HepG2 (cell line): ENCODE measurements around the gene ROM1. TPM values are rescaled to one million over a fixed set of nuclear protein-coding genes. Genes with fewer than 3 reads are reported as not detected.
A peak's percentile ranks its signal among the peaks of the same experiment; 100 is the strongest.

Experiments used
- ATF5 ChIP-seq: sonication (generic); formaldehyde crosslinking; IDR thresholded peaks from 2 replicates; pipeline ENCODE4 v1.4.0; 2020; ENCODE audit warnings: mild to moderate bottlenecking, low read depth, missing genetic modification reagents
- BATF2 ChIP-seq: sonication (generic); formaldehyde crosslinking; IDR thresholded peaks from 2 replicates; pipeline ENCODE4 v1.8.0; 2022; ENCODE audit warnings: mild to moderate bottlenecking, missing genetic modification reagents, moderate library complexity
- CEBPG ChIP-seq: IDR thresholded peaks from 2 replicates; pipeline ENCODE4 v1.6.1; 2016
- DNMT3B ChIP-seq: conservative IDR thresholded peaks from 2 replicates; pipeline ENCODE4 v1.6.1; 2016; ENCODE audit warnings: missing biosample characterization, control low read depth
- FOXM1 ChIP-seq: sonication (generic); formaldehyde crosslinking; IDR thresholded peaks from 2 replicates; pipeline ENCODE4 v1.5.0; 2020; ENCODE audit warnings: missing genetic modification reagents
- HIVEP1 ChIP-seq: sonication (generic); formaldehyde crosslinking; IDR thresholded peaks from 2 replicates; pipeline ENCODE4 v1.4.0; 2020; ENCODE audit warnings: mild to moderate bottlenecking, missing genetic modification reagents
- KLF16 ChIP-seq, 2 experiments: sonication (generic) in 1 of 2; formaldehyde crosslinking in 1 of 2; IDR thresholded peaks; 2 replicates each; pipeline versions ENCODE4 v1.6.1 to v1.8.0; 2016 to 2023; ENCODE audit warnings: missing genetic modification reagents in 2 of 2, missing compliant biosample characterization in 1 of 2
- KLF9 ChIP-seq: IDR thresholded peaks from 2 replicates; pipeline ENCODE4 v1.6.1; 2016; ENCODE audit warnings: low read depth
- MAFG ChIP-seq: sonication (generic); formaldehyde crosslinking; IDR thresholded peaks from 2 replicates; pipeline ENCODE4 v1.5.1; 2020; ENCODE audit warnings: mild to moderate bottlenecking, missing genetic modification reagents
- MED8 ChIP-seq: sonication (generic); formaldehyde crosslinking; IDR thresholded peaks from 2 replicates; pipeline ENCODE4 v1.8.1; 2023; ENCODE audit warnings: mild to moderate bottlenecking, missing genetic modification reagents; ENCODE audit not compliant: insufficient replicate concordance
- PAF1 ChIP-seq: IDR thresholded peaks from 2 replicates; pipeline ENCODE4 v1.6.1; 2016; ENCODE audit warnings: missing genetic modification reagents, missing compliant biosample characterization
- PAWR ChIP-seq: sonication (generic); formaldehyde crosslinking; IDR thresholded peaks from 2 replicates; pipeline ENCODE4 v1.4.0; 2020; ENCODE audit warnings: missing genetic modification reagents, mild to moderate bottlenecking, borderline replicate concordance
- PHF8 ChIP-seq: sonication (generic); formaldehyde crosslinking; IDR thresholded peaks from 2 replicates; pipeline ENCODE4 v1.5.0; 2020; ENCODE audit warnings: missing genetic modification reagents
- RFX5 ChIP-seq: IDR thresholded peaks from 2 replicates; pipeline ENCODE4 v1.6.1; 2011; ENCODE audit warnings: low read depth, low read length, improper control_type of control experiment
- TFE3 ChIP-seq: IDR thresholded peaks from 2 replicates; pipeline ENCODE4 v1.6.1; 2016
- ZFP36 ChIP-seq: fragments of 150-350 bp; IDR thresholded peaks from 2 replicates; pipeline ENCODE4 v1.6.1; 2018; ENCODE audit warnings: borderline replicate concordance, low read length, low read depth; ENCODE audit not compliant: partially characterized antibody
- ZFX ChIP-seq: sonication (generic); formaldehyde crosslinking; IDR thresholded peaks from 2 replicates; pipeline ENCODE4 v1.4.0; 2020; ENCODE audit warnings: mild to moderate bottlenecking, low read depth, missing genetic modification reagents, moderate library complexity
- ZMYM4 ChIP-seq: sonication (generic); formaldehyde crosslinking; IDR thresholded peaks from 2 replicates; pipeline ENCODE4 v1.8.1; 2023; ENCODE audit warnings: mild to moderate bottlenecking, missing genetic modification reagents
- ZNF256 ChIP-seq: sonication (generic); formaldehyde crosslinking; conservative IDR thresholded peaks from 2 replicates; pipeline ENCODE4 v1.4.0; 2020; ENCODE audit warnings: missing genetic modification reagents
- ZNF510 ChIP-seq: sonication (generic); formaldehyde crosslinking; IDR thresholded peaks from 2 replicates; pipeline ENCODE4 v1.4.0; 2020; ENCODE audit warnings: low read depth, mild to moderate bottlenecking, missing genetic modification reagents
- ZNF569 ChIP-seq: sonication (generic); formaldehyde crosslinking; IDR thresholded peaks from 2 replicates; pipeline ENCODE4 v1.5.0; 2020; ENCODE audit warnings: mild to moderate bottlenecking, missing genetic modification reagents, moderate library complexity, borderline replicate concordance
- ZNF670 ChIP-seq: sonication (generic); formaldehyde crosslinking; IDR thresholded peaks from 2 replicates; pipeline ENCODE4 v1.8.0; 2022; ENCODE audit warnings: mild to moderate bottlenecking, missing genetic modification reagents, borderline replicate concordance
- ZNF709 ChIP-seq: sonication (generic); formaldehyde crosslinking; IDR thresholded peaks from 2 replicates; pipeline ENCODE4 v1.5.0; 2020; ENCODE audit warnings: mild to moderate bottlenecking, missing genetic modification reagents
- ZNF788 ChIP-seq: sonication (generic); formaldehyde crosslinking; IDR thresholded peaks from 2 replicates; pipeline ENCODE4 v1.5.0; 2020; ENCODE audit warnings: mild to moderate bottlenecking, missing genetic modification reagents, borderline replicate concordance
- ZNF839 ChIP-seq: sonication (generic); formaldehyde crosslinking; IDR thresholded peaks from 2 replicates; pipeline ENCODE4 v1.4.0; 2020; ENCODE audit warnings: missing genetic modification reagents, mild to moderate bottlenecking, borderline replicate concordance
- ZSCAN5A ChIP-seq: sonication (generic); formaldehyde crosslinking; IDR thresholded peaks from 2 replicates; pipeline ENCODE4 v1.8.0; 2022; ENCODE audit warnings: mild to moderate bottlenecking, missing genetic modification reagents, borderline replicate concordance
- polyA plus RNA-seq, 8 experiments: library from polyadenylated mRNA; depleted of rRNA in 3 of 8; stranded (reverse) in 7 of 8; unstranded in 1 of 8; fragments of >200 nt; fragmentation: Illumina TruSeq in 4 of 8; extraction: Trizol in 4 of 8; gene quantifications; 2 replicates each; pipeline versions ENCODE4 v1.2.1 to v1.2.3, GENCODE V29; 2011 to 2016; ENCODE audit warnings: low read depth in 4 of 8, missing spikeins in 1 of 8, mixed read lengths in 1 of 8; ENCODE audit not compliant: insufficient read depth in 1 of 8
- total RNA-seq, 5 experiments: library from RNA; depleted of rRNA; stranded (reverse); fragments of >200 nt; fragmentation: Illumina TruSeq; extraction: Trizol; gene quantifications; 2 replicates each; pipeline ENCODE4 v1.2.3, GENCODE V29; 2016; ENCODE audit warnings: low read depth in 1 of 5

The ROM1 gene
- total and polyA plus RNA-seq, 2 of the 13 experiments (the other 11 are each of a cell fraction or from before 2014, with no cell fraction given) = 1.2 to 2.4 TPM

GRCh38 chr11:62621567-62622470, 8.8 kb downstream of the ROM1 start, which contains the start of gene B3GAT3 (continued):
- TF ChIP-seq TFE3 (peak; percentile 82), ZNF510 (no peak), ZSCAN5A (CRISPR knock-in tag) (no peak), ZNF788 (CRISPR knock-in tag) (peak; percentile 96), ZMYM4 (CRISPR knock-in tag) (peak; percentile 81; the same call in 1 of the 2 replicates), KLF9 (CRISPR knock-in tag) (no peak), PAWR (no peak), HIVEP1 (CRISPR knock-in tag) (peak; percentile 90), CEBPG (CRISPR knock-in tag) (peak; percentile 57; the same call in 1 of the 2 replicates), MED8 (CRISPR knock-in tag) (peak; percentile 57), PHF8 (CRISPR knock-in tag) (peak; percentile 66), ZNF569 (CRISPR knock-in tag) (no peak), ZFP36 (no peak), BATF2 (CRISPR knock-in tag) (0 out of 2 replicates have a peak, but pooled peaks have one; percentile 79), ZNF670 (CRISPR knock-in tag) (no peak; the same call in none of the 2 replicates), ZFX (CRISPR knock-in tag) (peak; percentile 61), ZNF256 (CRISPR knock-in tag) (peak; percentile 79; the same call in 1 of the 2 replicates), RFX5 (peak; percentile 81), DNMT3B (CRISPR knock-in tag) (no peak), FOXM1 (CRISPR knock-in tag) (no peak), KLF16 (CRISPR knock-in tag; IDR thresholded peaks at IDR 0.05) (peak in 1 of 2 experiments; percentile 95; a peak in 2 of 4 replicates), PAF1 (CRISPR knock-in tag) (peak; percentile 71; the same call in 1 of the 2 replicates), ZNF839 (CRISPR knock-in tag) (no peak), ZNF709 (CRISPR knock-in tag) (peak; percentile 63; the same call in 1 of the 2 replicates), MAFG (no peak), ATF5 (CRISPR knock-in tag) (no peak)
